NOMO-1 treated with dmso at 0.1 percent for 144 hours (cell line): Measurements from ENCODE around the gene GRB7.
"Not testable (repeated sequence)": the region's sequence is repeated elsewhere in the genome, so short reads cannot be mapped to it uniquely, and the experiment has no call there.

Source experiments
- DNase-seq: peaks from one replicate; lab custom pipeline; 2025; ENCODE audit not compliant: unreplicated experiment; lab: John Stamatoyannopoulos, UW

GRB7 gene

DNA sequence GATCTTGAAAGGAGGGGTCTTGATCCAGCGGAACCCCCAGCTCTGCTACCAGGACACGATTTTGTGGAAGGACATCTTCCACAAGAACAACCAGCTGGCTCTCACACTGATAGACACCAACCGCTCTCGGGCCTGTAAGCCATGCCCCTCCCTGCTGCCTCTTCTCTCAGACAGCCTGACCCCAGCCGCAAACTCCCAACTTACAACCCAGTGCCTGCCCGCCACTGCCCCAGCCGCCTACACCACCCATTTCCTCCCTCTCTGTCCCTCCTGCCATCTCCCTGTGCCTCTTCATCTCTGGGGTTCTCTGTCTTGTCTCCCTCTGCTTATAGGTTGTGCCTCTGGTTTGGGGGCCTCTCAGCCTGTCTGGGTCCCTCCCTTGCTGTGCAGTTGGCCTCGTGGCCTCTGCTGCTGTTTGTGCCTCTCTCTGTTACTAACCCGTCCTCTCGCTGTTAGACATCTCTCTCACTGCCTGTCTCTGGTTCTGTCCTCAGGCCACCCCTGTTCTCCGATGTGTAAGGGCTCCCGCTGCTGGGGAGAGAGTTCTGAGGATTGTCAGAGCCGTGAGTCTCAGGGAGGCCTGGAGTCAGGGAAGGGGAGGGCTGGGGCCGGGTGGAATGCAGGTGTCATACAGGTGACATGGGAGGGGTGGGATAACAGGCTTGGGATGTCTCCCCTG, 28.3 kb upstream of the GRB7 start:
- DNase-seq: no peak

DNA sequence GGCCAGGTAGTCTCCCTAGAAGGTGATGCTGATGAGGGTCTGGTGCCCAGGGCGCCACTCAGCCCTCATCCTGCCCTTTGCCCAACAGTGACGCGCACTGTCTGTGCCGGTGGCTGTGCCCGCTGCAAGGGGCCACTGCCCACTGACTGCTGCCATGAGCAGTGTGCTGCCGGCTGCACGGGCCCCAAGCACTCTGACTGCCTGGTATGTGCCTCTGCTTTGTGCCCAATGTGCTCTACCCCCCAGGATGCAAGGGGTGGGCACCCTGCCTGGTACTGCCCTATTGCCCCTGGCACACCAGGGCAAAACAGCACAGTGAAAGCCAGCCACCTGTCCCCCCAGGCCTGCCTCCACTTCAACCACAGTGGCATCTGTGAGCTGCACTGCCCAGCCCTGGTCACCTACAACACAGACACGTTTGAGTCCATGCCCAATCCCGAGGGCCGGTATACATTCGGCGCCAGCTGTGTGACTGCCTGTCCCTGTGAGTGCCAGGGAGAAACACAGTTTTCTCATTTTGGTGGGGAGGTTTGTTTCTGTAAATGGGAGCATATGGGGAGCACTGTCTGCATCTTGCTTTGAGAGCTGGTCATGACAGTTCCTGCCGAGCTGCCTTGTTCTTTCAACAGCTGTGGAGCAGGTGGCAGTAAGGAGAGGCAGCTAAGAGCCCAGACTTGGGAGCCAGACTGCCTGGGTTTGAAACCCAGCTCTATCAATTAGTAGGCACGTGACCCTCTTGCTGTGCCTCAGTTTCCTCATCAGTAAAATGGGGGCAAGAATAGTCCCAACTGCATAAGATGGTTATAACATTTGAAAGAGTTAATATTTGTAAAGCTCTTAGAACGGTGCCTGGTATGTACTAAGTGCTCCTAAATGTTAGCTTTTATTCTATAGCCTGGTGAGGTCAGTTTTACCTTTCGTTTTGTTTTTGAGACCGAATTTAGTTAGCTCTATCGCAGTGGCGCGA, 27.5 kb upstream of the GRB7 start:
- no peak for DNase-seq

DNA sequence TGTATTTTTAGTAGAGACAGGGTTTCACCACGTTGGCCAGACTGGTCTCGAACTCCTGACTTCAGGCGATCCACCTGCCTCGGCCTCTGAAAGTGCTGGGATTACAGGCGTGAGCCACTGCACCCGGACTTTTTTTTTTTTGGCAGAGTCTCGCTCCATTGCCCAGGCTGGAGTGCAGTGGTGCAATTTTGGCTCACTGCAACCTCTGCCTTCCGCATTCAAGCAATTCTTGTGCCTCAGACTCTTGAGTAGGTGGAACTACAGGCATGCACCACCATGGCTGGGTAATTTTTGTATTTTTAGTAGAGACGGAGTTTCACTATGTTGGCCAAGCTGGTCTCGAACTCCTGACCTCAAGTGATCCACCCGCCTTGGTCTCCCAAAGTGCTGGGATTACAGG, 26.7 kb upstream of the GRB7 start:
- DNase-seq: not testable (repeated sequence)

DNA sequence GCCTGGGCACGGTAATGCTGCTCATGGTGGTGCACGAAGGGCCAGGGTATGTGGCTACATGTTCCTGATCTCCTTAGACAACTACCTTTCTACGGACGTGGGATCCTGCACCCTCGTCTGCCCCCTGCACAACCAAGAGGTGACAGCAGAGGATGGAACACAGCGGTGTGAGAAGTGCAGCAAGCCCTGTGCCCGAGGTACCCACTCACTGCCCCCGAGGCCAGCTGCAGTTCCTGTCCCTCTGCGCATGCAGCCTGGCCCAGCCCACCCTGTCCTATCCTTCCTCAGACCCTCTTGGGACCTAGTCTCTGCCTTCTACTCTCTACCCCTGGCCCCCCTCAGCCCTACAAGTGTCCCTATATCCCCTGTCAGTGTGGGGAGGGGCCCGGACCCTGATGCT, 25.9 kb upstream of the GRB7 start:
- no peak for DNase-seq

DNA sequence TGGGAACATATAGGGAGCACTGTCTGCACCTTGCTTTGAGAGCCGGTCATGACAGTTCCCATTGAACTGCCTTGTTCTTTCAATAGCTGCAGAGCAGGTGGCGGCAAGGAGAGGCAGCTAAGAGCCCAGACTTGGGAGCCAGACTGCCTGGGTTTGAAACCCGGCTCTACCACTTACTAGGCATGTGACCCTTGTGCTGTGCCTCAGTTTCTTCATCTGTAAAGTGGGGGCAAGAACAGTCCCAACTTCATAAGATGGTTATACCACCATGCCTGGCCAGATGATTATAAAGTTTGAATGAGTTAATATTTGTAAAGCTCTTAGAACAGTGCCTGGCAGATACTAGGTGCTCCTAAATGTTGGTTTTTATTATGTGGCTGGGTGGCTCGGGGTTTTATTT, 23.5 kb upstream of the GRB7 start:
- no peak for DNase-seq

DNA sequence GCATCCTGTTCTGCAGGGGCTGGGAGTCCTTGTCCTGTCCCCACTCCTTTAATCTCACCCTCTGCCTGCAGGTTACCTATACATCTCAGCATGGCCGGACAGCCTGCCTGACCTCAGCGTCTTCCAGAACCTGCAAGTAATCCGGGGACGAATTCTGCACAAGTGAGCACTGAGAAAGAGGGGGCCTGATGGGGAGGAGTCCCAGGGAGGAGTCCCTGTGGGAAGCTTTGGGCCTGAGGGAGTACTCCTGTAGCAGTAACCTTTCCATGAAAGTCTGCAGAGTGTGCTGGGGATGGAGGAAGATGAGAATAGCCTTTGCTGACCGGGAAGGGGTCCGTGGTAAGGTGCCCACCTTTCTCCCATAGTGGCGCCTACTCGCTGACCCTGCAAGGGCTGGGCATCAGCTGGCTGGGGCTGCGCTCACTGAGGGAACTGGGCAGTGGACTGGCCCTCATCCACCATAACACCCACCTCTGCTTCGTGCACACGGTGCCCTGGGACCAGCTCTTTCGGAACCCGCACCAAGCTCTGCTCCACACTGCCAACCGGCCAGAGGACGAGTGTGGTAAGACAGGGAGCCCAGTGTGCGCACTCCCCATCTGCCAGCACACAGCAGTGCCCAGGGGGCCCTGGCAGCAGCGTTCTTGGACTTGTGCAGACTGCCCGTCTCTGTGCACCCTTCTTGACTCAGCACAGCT, 22.2 kb upstream of the GRB7 start:
- DNase-seq: no peak

DNA sequence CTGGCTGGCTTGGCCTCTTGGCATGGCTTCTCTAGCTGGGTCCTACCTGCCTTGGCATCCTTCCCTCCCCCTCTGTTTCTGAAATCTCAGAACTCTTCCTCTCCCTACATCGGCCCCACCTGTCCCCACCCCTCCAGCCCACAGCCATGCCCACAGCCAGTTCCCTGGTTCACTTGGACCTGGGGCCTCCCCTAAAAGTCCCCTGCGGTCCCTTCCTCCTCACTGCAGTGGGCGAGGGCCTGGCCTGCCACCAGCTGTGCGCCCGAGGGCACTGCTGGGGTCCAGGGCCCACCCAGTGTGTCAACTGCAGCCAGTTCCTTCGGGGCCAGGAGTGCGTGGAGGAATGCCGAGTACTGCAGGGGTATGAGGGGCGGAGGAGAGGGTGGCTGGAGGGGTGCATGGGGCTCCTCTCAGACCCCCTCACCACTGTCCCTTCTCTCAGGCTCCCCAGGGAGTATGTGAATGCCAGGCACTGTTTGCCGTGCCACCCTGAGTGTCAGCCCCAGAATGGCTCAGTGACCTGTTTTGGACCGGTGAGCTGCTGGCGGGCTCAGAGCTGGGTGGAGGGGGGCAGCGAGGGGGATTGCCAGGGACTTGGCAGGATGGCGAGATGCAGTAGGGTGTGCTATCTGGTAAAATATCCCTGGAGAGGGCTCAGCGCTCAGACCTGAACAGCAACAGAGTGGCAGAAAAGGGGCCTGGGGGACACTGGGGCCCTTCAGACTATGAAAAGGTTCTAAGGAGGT, 21.5 kb upstream of the GRB7 start:
- DNase-seq: no peak

DNA sequence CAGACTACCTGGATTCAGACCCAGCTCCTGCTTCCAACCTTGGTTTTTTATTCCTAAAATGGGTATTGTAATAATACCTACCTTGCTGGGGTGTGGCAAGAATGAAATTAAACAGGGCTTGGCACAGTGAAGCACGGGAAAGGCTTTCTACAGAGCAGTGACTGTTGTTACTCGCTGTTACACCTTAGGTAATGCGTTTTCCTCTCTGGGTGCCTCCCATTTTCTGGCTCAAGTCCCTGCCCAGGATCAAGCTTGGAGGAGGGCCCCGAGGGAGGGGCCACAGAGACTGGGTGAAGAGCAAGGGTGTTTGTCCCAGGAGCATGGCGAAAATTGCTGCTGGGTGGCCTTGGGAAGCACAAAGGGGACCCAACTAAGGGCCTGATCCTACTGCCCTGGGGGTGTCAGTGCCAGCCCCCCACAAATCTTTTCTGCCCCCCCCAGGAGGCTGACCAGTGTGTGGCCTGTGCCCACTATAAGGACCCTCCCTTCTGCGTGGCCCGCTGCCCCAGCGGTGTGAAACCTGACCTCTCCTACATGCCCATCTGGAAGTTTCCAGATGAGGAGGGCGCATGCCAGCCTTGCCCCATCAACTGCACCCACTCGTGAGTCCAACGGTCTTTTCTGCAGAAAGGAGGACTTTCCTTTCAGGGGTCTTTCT, 20.7 kb upstream of the GRB7 start:
- no peak for DNase-seq

DNA sequence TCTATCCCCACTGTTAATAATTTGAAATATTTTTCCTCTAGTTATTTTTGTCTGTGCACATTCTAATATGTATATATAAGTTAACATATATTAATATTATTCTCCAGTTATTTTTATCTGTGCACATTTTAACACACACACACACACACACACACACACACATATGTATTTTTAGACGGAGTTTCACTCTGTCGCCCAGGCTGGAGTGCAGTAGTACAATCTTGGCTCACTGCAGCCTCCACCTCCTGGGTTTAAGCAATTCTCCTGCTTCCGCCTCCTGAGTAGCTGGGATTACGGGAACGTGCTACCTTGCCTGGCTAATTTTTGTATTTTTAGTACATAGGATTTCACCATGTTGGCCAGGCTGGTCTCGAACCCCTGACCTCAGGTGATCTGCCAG, 20.1 kb upstream of the GRB7 start:
- DNase-seq: no peak

DNA sequence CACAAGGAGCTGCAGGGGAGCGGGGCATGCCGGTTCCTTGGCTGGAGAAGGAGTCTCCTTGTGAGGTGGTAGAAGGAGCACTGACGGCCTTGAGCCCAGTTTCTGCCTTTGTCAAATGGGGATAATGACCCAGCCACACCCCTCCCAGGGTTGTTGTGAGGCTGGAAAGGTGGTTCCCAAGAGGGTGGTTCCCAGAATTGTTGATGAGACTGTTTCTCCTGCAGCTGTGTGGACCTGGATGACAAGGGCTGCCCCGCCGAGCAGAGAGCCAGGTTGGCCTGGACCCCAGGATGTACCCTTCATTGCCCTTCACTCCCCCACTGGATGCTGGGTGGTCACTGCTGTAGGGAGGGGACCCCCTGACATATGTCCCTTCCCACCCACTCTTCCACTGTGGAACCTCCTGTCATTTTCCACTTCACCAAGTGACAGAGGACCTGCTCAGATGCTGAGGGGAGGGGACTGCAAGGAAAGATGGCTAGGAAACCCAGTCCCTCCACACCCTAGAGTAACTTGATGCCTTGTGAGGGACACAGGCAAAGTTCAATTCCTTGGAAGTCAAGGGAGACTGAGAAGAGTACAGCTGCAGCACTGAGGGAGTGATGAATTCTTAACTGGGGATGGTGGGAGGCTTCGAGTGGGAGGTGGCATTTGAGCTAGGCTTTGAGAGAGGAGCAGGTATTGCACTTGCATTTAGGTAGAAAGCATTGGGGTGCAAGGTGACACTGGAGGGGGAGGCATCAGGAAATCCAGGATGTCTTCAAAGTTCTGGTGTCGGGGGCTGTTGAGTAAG, 18.0 kb upstream of the GRB7 start:
- no peak for DNase-seq

DNA sequence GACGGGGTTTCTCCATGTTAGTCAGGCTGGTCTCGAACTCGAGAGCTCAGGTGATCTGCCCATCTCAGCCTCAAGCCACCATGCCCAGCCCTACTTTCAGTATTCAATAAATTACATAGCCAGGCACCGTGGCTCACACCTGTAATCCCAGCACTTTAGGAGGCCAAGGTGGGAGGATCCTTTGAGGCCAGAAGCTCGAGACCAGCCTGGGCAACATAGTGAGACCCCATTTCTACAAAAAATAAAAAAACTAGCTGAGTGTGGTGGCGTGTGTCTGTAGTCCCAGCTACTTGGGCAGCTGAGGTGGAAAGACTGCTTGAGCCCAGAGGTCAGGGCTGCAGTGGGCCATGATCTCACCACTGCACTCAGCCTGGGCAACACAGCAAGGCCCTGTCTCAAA, 15.6 kb upstream of the GRB7 start:
- no peak for DNase-seq

DNA sequence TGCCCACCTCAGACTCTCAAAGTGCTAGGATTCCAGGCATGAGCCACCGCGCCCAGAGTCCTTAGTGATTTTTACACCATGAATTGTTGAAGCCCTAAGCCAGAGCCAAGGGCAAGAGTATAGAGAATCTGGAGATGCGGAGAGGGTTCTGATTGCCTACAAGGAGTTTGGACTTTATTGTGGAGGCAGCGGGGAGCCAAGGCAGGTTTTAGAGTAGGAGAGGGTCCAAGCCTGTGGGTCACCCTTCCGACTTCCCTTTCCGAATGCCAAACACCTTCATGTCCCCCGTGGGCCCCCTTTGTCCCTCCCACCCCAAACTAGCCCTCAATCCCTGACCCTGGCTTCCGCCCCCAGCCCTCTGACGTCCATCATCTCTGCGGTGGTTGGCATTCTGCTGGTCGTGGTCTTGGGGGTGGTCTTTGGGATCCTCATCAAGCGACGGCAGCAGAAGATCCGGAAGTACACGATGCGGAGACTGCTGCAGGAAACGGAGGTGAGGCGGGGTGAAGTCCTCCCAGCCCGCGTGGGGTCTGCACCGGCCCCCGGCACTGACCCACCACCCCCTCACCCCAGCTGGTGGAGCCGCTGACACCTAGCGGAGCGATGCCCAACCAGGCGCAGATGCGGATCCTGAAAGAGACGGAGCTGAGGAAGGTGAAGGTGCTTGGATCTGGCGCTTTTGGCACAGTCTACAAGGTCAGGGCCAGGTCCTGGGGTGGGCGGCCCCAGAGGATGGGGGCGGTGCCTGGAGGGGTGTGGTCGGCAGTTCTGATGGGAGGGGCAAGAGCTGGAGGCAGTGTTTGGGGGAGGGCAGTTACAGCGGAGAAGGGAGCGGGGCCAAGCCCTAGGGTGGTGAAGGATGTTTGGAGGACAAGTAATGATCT, 14.5 kb upstream of the GRB7 start:
- DNase-seq: no peak

DNA sequence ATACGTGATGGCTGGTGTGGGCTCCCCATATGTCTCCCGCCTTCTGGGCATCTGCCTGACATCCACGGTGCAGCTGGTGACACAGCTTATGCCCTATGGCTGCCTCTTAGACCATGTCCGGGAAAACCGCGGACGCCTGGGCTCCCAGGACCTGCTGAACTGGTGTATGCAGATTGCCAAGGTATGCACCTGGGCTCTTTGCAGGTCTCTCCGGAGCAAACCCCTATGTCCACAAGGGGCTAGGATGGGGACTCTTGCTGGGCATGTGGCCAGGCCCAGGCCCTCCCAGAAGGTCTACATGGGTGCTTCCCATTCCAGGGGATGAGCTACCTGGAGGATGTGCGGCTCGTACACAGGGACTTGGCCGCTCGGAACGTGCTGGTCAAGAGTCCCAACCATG, 13.0 kb upstream of the GRB7 start:
- no peak for DNase-seq

DNA sequence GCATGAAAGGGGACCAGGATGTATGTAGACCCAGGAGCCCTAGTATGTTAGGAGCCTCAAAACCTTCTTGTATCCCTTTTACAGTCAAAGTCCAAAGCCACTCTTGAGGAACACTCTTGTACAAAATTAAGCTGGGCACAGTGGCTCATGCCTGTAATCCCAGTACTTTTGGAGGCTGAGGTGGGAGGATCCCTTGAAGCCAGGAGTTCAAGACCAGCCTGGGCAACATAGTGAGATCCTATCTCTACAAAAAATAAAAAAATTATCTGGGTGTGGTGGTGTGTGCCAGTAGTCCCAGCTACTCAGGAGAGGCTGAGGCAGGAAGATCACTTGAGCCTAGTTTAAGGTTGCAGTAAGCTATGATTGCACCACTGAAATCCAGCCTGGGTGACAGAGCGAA, 11.8 kb upstream of the GRB7 start:
- not testable (repeated sequence) for DNase-seq

DNA sequence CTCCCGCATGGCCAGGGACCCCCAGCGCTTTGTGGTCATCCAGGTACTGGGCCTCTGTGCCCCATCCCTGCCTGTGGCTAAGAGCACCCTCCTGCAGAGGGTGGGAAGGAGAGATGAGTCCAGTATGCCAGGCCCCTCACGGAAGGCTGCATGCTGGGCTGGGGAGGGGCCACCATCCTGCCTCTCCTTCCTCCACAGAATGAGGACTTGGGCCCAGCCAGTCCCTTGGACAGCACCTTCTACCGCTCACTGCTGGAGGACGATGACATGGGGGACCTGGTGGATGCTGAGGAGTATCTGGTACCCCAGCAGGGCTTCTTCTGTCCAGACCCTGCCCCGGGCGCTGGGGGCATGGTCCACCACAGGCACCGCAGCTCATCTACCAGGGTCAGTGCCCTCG, 11.1 kb upstream of the GRB7 start:
- no peak for DNase-seq

DNA sequence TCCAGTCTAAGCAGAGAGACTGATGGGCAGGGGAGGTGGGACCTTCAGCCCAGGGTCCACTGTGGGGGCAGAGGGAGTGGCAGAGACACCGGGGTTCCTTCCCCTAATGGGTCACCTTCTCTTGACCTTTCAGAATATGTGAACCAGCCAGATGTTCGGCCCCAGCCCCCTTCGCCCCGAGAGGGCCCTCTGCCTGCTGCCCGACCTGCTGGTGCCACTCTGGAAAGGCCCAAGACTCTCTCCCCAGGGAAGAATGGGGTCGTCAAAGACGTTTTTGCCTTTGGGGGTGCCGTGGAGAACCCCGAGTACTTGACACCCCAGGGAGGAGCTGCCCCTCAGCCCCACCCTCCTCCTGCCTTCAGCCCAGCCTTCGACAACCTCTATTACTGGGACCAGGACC, 10.2 kb upstream of the GRB7 start:
- no peak for DNase-seq

DNA sequence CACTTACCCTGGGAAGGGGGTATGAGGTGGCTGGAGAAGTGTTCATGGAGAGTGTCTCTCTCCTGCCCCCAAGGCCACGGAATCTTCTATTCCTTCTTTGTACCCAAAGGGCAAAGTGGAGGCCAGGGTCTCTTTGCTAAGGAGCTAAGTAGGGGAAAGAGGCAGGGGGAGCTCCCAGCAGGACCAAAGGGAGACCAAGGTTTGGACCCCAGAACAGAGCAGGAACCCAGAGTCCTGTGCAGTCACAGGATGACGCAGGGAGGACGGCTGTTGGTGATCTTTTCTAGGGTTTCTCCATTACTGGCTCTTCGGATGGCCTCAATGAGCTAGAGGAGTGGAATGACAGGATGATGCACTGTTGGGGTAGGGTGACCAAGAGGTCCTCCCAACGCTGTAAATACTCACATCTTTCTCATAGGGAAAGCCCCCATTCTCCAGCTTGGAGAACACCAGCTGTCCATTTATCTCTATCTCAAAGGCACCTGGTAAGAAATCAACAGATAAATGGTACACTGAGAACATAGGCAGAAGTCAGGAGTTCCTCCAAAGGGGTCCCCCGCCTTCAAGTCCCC, 8.4 kb upstream of the GRB7 start:
- no peak for DNase-seq

DNA sequence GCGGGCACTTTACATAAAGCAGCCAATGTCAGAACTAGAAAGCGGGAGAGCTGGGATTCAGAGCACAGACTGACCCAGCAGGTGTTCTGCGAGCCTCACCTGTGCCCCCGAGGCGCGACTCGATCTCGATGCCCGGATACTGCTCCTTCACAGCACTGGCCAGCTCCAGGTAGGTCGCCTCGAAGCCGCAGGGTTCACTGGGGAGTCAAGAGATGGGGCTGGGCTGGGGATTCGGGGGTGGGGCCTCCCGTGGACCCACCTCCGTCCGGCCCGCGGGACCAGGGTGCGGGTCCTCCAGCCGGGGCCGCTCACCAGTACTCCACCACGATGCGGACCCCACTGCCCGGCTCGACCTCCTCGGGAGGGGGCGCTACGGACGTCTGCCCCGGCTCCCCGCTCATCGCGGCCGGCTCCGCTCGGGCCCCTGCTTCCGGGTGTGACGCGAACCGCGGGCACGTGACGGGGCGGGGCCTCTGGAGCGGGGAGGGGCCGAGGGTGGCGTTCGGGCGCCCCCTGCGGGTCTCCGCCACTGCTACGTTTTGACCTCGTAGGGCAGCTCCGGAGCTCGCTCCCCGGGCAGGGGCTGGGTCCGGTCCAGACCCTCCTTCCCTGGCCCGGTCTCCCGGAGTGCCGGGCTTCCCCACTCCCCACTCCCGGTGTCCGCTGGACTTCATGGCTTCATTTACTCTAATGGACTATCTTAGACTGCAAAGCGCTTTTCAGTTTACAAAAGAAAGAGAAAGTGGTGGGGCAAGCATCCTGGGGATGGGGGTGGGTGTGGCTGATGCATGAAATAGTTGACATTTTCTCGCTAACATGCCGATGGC, 7.4 kb upstream of the GRB7 start, which contains the start of gene MIEN1:
TSS of gene MIEN1 (minus strand) at position 438 of the 827 bp plus-strand sequence. CDS start at position 401, 37 bp downstream.
- peak; percentile 71 for DNase-seq
